Gastrocnemius medialis (tissue), 4 donors: ENCODE data around the gene RFX5. TPM values are rescaled to one million over a fixed set of nuclear protein-coding genes. Genes with fewer than 3 reads are reported as not detected.

Experiments used
- ATAC-seq, 2 donors: fragments of 150-250 bp; one replicate each; pipeline ENCODE4 v1.9.1; 2016
- DNase-seq, 2 donors: peaks; one replicate each; pipeline ENCODE4 v3.0.0-alpha.2; 2019
- H3K27ac ChIP-seq, 4 donors: fragments of 200-600 bp; sonication (generic); 1 replicate in 1 of 4; 2 replicates in 3 of 4; pipeline ENCODE4 v1.5.1; 2016 to 2018; ENCODE audit warnings: mild to moderate bottlenecking in 2 of 4, moderate library complexity in 1 of 4
- H3K27me3 ChIP-seq, 3 donors: fragments of 200-600 bp; sonication (generic) in 2 of 3; 1 replicate in 1 of 3; 2 replicates in 2 of 3; pipeline versions ENCODE4 v1.5.1 to v1.6.0; 2016 to 2019; ENCODE audit warnings: mild to moderate bottlenecking in 1 of 3, moderate library complexity in 1 of 3
- H3K36me3 ChIP-seq, 2 donors: fragments of 200-600 bp; sonication (generic) in 1 of 2; one replicate each; pipeline ENCODE4 v1.5.1; 2017 to 2018
- H3K4me1 ChIP-seq, 2 donors: fragments of 200-600 bp; sonication (generic) in 1 of 2; one replicate each; pipeline ENCODE4 v1.5.1; 2016 to 2017; ENCODE audit warnings: mild to moderate bottlenecking in 2 of 2
- H3K4me3 ChIP-seq, 4 donors: fragments of 200-600 bp; sonication (generic) in 3 of 4; 1 replicate in 1 of 4; 2 replicates in 3 of 4; pipeline ENCODE4 v1.5.1; 2016 to 2019; ENCODE audit warnings: mild to moderate bottlenecking in 2 of 4
- H3K9me3 ChIP-seq, 3 donors: fragments of 200-600 bp; sonication (generic) in 2 of 3; 1 replicate in 1 of 3; 2 replicates in 2 of 3; pipeline ENCODE4 v1.5.1; 2016 to 2019
- CTCF ChIP-seq, 5 experiments: fragments of 450-650 bp in 3 of 5; fragments of 200-600 bp in 2 of 5; sonication (generic) in 2 of 5; IDR thresholded peaks in 4 of 5; conservative IDR thresholded peaks in 1 of 5; 1 replicate in 4 of 5; 2 replicates in 1 of 5; pipeline ENCODE4 v1.5.1; 2016 to 2019; ENCODE audit warnings: antibody characterized with exemption in 5 of 5, mild to moderate bottlenecking in 3 of 5, moderate library complexity in 3 of 5
- POLR2A ChIP-seq, 2 donors: fragments of 450-650 bp; IDR thresholded peaks; one replicate each; pipeline ENCODE4 v1.6.1; 2017; ENCODE audit warnings: antibody characterized with exemption in 2 of 2, mild to moderate bottlenecking in 2 of 2, moderate library complexity in 2 of 2
- in situ Hi-C, 4 donors: fragments of 200-750 bp; cut with MboI; loops; one replicate each; pipeline versions ENCODE4 v1.15.0 to v1.8.0; 2017; ENCODE audit warnings: low sequenced_read_pairs in 4 of 4
- intact Hi-C: fragments of 100-400 bp; cut with DNase I; formaldehyde crosslinking; loops from one replicate; pipeline ENCODE4 v1.15.1; 2023; ENCODE audit warnings: low total_unique reads
- total RNA-seq, 4 donors: library from RNA; depleted of rRNA; stranded (reverse); fragments of >200 nt; gene quantifications; one replicate each; pipeline versions ENCODE4 v1.1.0 to v1.2.3, GENCODE V29; 2016

Gene RFX5
- total RNA-seq, 4 donors from 2014 or later: 11.4 to 24.0 (median 20.6) TPM

GRCh38 chr1:151372058-151372934 lies 25.2 kb upstream of the RFX5 start, which contains the start of gene SELENBP1:
Gene SELENBP1 (minus strand): TSS chr1:151372705. CDS start chr1:151372641, 64 bp downstream.
- intact Hi-C loops: no loop called here
- H3K4me3 ChIP-seq: peak within 1 kb of the TSS; percentile 53 to 63 (median 60)

DNA sequence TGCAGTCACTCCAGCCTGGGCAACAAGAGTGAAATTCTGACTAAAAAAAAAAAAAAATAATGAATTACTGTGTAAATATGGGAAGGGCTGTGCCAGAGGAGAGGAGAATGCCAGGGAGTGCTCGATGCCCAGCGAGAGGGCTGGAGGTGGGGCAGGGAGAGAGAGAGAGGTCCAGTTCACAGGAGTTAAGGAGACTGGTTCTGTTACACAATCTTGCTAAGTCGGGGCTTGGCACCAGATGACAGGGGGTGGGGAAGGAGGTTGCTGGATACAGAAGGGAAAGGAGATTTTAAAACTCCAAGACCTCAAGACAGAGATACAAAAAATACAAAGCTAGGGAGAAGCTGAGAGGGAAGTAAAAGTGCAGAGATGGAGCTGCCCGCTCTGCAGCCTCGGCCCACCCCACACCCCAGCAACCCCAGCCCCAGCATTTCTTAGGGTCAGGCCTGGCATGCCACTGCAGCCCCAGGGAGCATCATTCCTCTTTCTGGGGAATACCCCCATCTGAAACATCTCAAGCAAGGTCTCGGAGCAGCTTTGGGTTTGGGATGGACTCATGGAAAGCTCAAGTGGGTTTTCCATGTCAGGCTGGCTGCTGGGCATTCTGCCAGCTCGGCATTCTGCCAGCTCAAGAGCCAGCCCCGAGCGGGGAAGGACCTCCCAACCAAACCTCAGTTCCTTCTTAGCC lies 24.5 kb upstream of the RFX5 start:
- TF ChIP-seq POLR2A (IDR thresholded peaks at IDR 0.05): no peak
- no peak for TF ChIP-seq CTCF (IDR thresholded peaks at IDR 0.05 in 4 of 5, conservative IDR thresholded peaks at IDR 0.05 in 1 of 5)

More at GRCh38 chr1:151372058-151372934, 25.2 kb upstream of the RFX5 start, which contains the start of gene SELENBP1:
- no peaks in the 10 kb centered on the region for H3K9me3 ChIP-seq
- DNase-seq: peak; percentile 74 to 78
- ATAC-seq: peak; percentile 78 to 82
- no peaks in the 10 kb centered on the region for H3K27me3 ChIP-seq
- no peak for TF ChIP-seq CTCF (IDR thresholded peaks at IDR 0.05 in 4 of 5, conservative IDR thresholded peaks at IDR 0.05 in 1 of 5)
- peak; percentile 59 to 82 for TF ChIP-seq POLR2A (IDR thresholded peaks at IDR 0.05)
- H3K4me1 ChIP-seq: peaks cover 40 to 54% of the 10 kb centered on the region in 2 donors
- peak within 1 kb of the TSS; percentile 79 to 85 (median 84) for H3K27ac ChIP-seq
- H3K36me3 ChIP-seq: peaks cover 0 to 4% of the 10 kb centered on the region in 2 donors
- in situ Hi-C loops: no loop called here

DNA sequence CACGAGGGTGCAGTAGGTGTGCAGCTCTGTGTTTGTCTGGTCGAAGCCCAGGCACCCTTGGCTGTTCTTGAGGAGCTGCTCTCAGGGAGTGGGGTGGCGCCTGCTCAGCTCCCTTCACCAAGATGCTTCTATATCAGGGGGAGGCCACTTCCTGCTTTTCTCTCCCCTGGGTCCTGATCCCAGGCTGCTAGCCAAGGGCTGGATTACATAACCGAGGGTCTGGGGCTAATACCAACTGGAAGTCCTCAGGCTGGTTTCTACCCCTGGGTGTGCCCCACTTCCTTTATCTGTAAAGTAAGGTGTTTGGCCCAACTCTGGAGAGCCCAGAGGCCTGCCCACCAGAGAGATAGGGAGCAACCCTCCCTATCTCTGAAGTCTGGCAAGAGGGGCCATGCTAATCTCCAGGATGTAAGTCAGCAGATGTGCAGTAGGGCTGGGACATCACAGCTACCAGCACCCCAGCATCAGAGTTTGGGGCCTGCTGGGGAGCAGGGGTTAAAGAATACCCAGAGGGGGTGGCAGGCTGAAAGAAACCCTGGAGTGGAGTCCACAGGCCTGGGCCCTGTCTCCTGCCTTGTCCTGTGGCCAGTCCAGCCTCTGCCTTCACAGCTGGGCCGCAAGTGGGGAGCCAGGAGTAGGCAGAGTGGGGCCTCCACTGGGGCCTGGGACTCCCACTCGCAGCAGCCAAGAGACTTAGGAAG lies 23.3 kb upstream of the RFX5 start:
- no peaks in the 10 kb centered on the region for H3K9me3 ChIP-seq
- no peak for TF ChIP-seq CTCF (IDR thresholded peaks at IDR 0.05 in 4 of 5, conservative IDR thresholded peaks at IDR 0.05 in 1 of 5)
- no peak for TF ChIP-seq POLR2A (IDR thresholded peaks at IDR 0.05)
- no peak overlapping the region for H3K4me3 ChIP-seq
- no peaks in the 10 kb centered on the region for H3K27me3 ChIP-seq
- intact Hi-C loops: loop anchor here (2.0 kb wide), 1 partner anchor 28 kb away; the partner anchor contains the start of gene PSMB4
- ATAC-seq (no peak), DNase-seq (peak in 1 of 2 donors; percentile 33)
- H3K36me3 ChIP-seq: peaks cover 0 to 19% of the 10 kb centered on the region in 2 donors
- in situ Hi-C loops: no loop called here
- H3K27ac ChIP-seq: peak overlapping the region; percentile 79 to 85 (median 84)
- peaks cover 40 to 54% of the 10 kb centered on the region in 2 donors for H3K4me1 ChIP-seq

More for the DNA sequence above, 24.5 kb upstream of the RFX5 start:
- Histone ChIP-seq H3K4me3 (peak overlapping the region; percentile 53 to 63 (median 60)), H3K27ac (peak overlapping the region; percentile 79 to 85 (median 84)), H3K36me3 (peaks cover 0 to 7% of the 10 kb centered on the region in 2 donors), H3K4me1 (peaks cover 40 to 54% of the 10 kb centered on the region in 2 donors), H3K9me3 (no peaks in the 10 kb centered on the region), H3K27me3 (no peaks in the 10 kb centered on the region)
- peak; percentile 61 to 63 for ATAC-seq
- DNase-seq: peak; percentile 55 to 69
- intact Hi-C loops (loop anchor here (2.0 kb wide), 1 partner anchor 27 kb away; the partner anchor contains the start of gene PSMB4), in situ Hi-C loops (no loop called here)

GRCh38 chr1:151369621-151370048 lies 22.6 kb upstream of the RFX5 start:
- Histone ChIP-seq H3K27me3 (no peaks in the 10 kb centered on the region), H3K36me3 (peaks cover 0 to 26% of the 10 kb centered on the region in 2 donors), H3K9me3 (no peaks in the 10 kb centered on the region), H3K4me3 (no peak overlapping the region), H3K27ac (peak overlapping the region; percentile 79 to 85 (median 84)), H3K4me1 (peaks cover 40 to 54% of the 10 kb centered on the region in 2 donors)
- DNase-seq: no peak
- TF ChIP-seq POLR2A (IDR thresholded peaks at IDR 0.05) (no peak), CTCF (IDR thresholded peaks at IDR 0.05 in 4 of 5, conservative IDR thresholded peaks at IDR 0.05 in 1 of 5) (no peak)
- intact Hi-C loops: loop anchor here (2.0 kb wide), 1 partner anchor 29 kb away; the partner anchor contains the start of gene PSMB4
- in situ Hi-C loops: no loop called here
- ATAC-seq: no peak
